Ovary (tissue), 9 donors: ENCODE measurements around the gene VSIG4. TPM values are rescaled to one million over a fixed set of nuclear protein-coding genes. Genes with fewer than 3 reads are reported as not detected.

Experiments
- DNase-seq, 5 donors: peaks; one replicate each; pipeline ENCODE4 v3.0.0-alpha.2; 2019 to 2020
- H3K27ac ChIP-seq, 2 donors: fragments of 200-600 bp; one replicate each; pipeline versions ENCODE4 v1.5.1 to v1.8.0; 2019 to 2022
- H3K27me3 ChIP-seq: fragments of 200-600 bp; one replicate; pipeline ENCODE4 v1.8.0; 2022
- H3K36me3 ChIP-seq: fragments of 200-600 bp; sonication (generic); one replicate; pipeline ENCODE4 v1.5.1; 2019
- H3K4me1 ChIP-seq: one replicate; pipeline ENCODE4 v1.8.1; 2013; ENCODE audit warnings: mild to moderate bottlenecking, moderate library complexity; ENCODE audit not compliant: insufficient read depth
- H3K4me3 ChIP-seq: fragments of 200-600 bp; sonication (generic); one replicate; pipeline ENCODE4 v1.5.1; 2017
- H3K9me3 ChIP-seq, 2 donors: fragments of 200-600 bp in 1 of 2; sonication (generic) in 1 of 2; one replicate each; pipeline versions ENCODE4 v1.5.1 to v1.8.1; 2013 to 2019; ENCODE audit warnings: mild to moderate bottlenecking in 1 of 2, moderate library complexity in 1 of 2
- CTCF ChIP-seq, 3 donors: fragments of 450-650 bp in 2 of 3; fragments of 200-600 bp in 1 of 3; IDR thresholded peaks; one replicate each; pipeline versions ENCODE4 v1.5.1 to v1.8.0; 2016 to 2022; ENCODE audit warnings: antibody characterized with exemption in 3 of 3, mild to moderate bottlenecking in 1 of 3
- EP300 ChIP-seq: sonication (generic); formaldehyde crosslinking; IDR thresholded peaks from one replicate; pipeline ENCODE4 v1.6.1; 2017; ENCODE audit warnings: antibody characterized with exemption
- POLR2A ChIP-seq: fragments of 450-650 bp; IDR thresholded peaks from one replicate; pipeline ENCODE4 v1.6.1; 2017; ENCODE audit warnings: antibody characterized with exemption, mild to moderate bottlenecking, moderate library complexity
- WGBS, 3 donors: extraction: QIAGEN DNeasy Blood & Tissue Kit in 1 of 3; methylation state at CpG; one replicate each; pipeline versions ENCODE4 v1.1.5 to v1.1.7; 2013 to 2017; 5-methylcytosine and 5-hydroxymethylcytosine counted together
- intact Hi-C, 4 donors: fragments of 100-400 bp; cut with DNase I; formaldehyde crosslinking; loops; one replicate each; pipeline versions ENCODE4 v1.11.0 to v1.15.1; 2022 to 2023
- polyA plus RNA-seq, 2 donors: library from polyadenylated mRNA; stranded (reverse); fragments of 200-250 nt in 1 of 2; fragments of 350-450 nt in 1 of 2; fragmentation: Illumina TruSeq in 1 of 2; extraction: RNeasy Lipid Tissue Mini Kit (QIAGEN cat#74804) in 1 of 2; gene quantifications; one replicate each; pipeline ENCODE4 v1.2.3, GENCODE V29; 2013 to 2014
- total RNA-seq, 7 donors: library from RNA; depleted of rRNA in 2 of 7; stranded (reverse); fragments of >200 nt in 2 of 7; fragmentation: NEBNext Ultra II Directional in 3 of 7; extraction: Animal tissue kit (Norgen Biotek cat#: 25700) in 3 of 7; gene quantifications; one replicate each; pipeline versions ENCODE4 v1.1.0 to v1.2.4, GENCODE V29; 2016 to 2023
- donor health status: DM: no; HTN: no; CAD: no; lungs with moderate emphysema.
- donor health status: DM: no; HTN: no; CAD: no.
- donor health status: Bipolar disorder and iron deficiency.
- donor health status: DM: yes; HTN: yes; CAD: no.
- donor health status: DM: no; HTN: no; CAD: no.
- donor health status: DM: yes; HTN: yes; CAD: no.

VSIG4 gene
- total and polyA plus RNA-seq, 9 donors: 4.4 to 92.5 (median 30.3) TPM

- intact Hi-C loops: no loop called here
- no peaks in the 10 kb centered on the region for H3K27me3 ChIP-seq
- H3K4me3 ChIP-seq: no peak overlapping the region
These were observed 4.2 kb downstream of the VSIG4 start for GRCh38 chrX:66035667-66036066.

GRCh38 chrX:66030505-66031317 is 9.2 kb downstream of the VSIG4 start:
- intact Hi-C loops: no loop called here
- no peaks in the 10 kb centered on the region for H3K9me3 ChIP-seq
- H3K4me3 ChIP-seq: no peak overlapping the region
- 28 to 30% (median 29%) methylated on average over 7 of the region's 7 CpGs for WGBS, 3 donors
- H3K36me3 ChIP-seq: no peaks in the 10 kb centered on the region
- TF ChIP-seq EP300 (no peak), POLR2A (no peak), CTCF (IDR thresholded peaks at IDR 0.05) (no peak)
- no peaks in the 10 kb centered on the region for H3K4me1 ChIP-seq
- H3K27me3 ChIP-seq: no peaks in the 10 kb centered on the region
- no peak overlapping the region for H3K27ac ChIP-seq
- no peak for DNase-seq

More at GRCh38 chrX:66035667-66036066, 4.2 kb downstream of the VSIG4 start:
- no peaks in the 10 kb centered on the region for H3K36me3 ChIP-seq
- TF ChIP-seq CTCF (IDR thresholded peaks at IDR 0.05): no peak
- no peaks in the 10 kb centered on the region for H3K4me1 ChIP-seq
- no peak overlapping the region for H3K27ac ChIP-seq
- no peak for DNase-seq
- no peaks in the 10 kb centered on the region for H3K9me3 ChIP-seq

GRCh38 chrX:66028936-66029335 is 10.9 kb downstream of the VSIG4 start:
- WGBS, 3 donors: 48 to 70% (median 59%) methylated on average over 2 of the region's 2 CpGs

GRCh38 chrX:66024570-66024969 is 15.3 kb downstream of the VSIG4 start:
- 33 to 56% (median 46%) methylated on average over 2 of the region's 2 CpGs for WGBS, 3 donors
- intact Hi-C loops: no loop called here
- H3K4me1 ChIP-seq: no peaks in the 10 kb centered on the region
- H3K9me3 ChIP-seq: no peaks in the 10 kb centered on the region
- no peak for DNase-seq
- TF ChIP-seq CTCF (IDR thresholded peaks at IDR 0.05): no peak
- no peak for TF ChIP-seq POLR2A
- TF ChIP-seq EP300: no peak
- H3K27ac ChIP-seq: no peak overlapping the region
- H3K27me3 ChIP-seq: no peaks in the 10 kb centered on the region
- no peak overlapping the region for H3K4me3 ChIP-seq
- H3K36me3 ChIP-seq: no peaks in the 10 kb centered on the region

More at GRCh38 chrX:66028936-66029335, 10.9 kb downstream of the VSIG4 start:
- Histone ChIP-seq H3K36me3 (no peaks in the 10 kb centered on the region), H3K9me3 (no peaks in the 10 kb centered on the region), H3K4me1 (no peaks in the 10 kb centered on the region), H3K27me3 (no peaks in the 10 kb centered on the region), H3K4me3 (no peak overlapping the region), H3K27ac (no peak overlapping the region)
- intact Hi-C loops: no loop called here
- DNase-seq: no peak
- TF ChIP-seq CTCF (IDR thresholded peaks at IDR 0.05) (no peak), EP300 (no peak), POLR2A (no peak)
